GM21390 (cell line): ENCODE measurements around the gene CCNJL.
"Not testable (repeated sequence)": the region's sequence is repeated elsewhere in the genome, so short reads cannot be mapped to it uniquely, and the experiment has no call there.

ENCODE experiments used
- ATAC-seq: cut with Tn5 transposase; IDR thresholded peaks from one replicate; pipeline ENCODE4 v1.9.1; 2021; ENCODE audit not compliant: unreplicated experiment

The CCNJL gene, protein sequence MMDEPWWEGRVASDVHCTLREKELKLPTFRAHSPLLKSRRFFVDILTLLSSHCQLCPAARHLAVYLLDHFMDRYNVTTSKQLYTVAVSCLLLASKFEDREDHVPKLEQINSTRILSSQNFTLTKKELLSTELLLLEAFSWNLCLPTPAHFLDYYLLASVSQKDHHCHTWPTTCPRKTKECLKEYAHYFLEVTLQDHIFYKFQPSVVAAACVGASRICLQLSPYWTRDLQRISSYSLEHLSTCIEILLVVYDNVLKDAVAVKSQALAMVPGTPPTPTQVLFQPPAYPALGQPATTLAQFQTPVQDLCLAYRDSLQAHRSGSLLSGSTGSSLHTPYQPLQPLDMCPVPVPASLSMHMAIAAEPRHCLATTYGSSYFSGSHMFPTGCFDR

DNA sequence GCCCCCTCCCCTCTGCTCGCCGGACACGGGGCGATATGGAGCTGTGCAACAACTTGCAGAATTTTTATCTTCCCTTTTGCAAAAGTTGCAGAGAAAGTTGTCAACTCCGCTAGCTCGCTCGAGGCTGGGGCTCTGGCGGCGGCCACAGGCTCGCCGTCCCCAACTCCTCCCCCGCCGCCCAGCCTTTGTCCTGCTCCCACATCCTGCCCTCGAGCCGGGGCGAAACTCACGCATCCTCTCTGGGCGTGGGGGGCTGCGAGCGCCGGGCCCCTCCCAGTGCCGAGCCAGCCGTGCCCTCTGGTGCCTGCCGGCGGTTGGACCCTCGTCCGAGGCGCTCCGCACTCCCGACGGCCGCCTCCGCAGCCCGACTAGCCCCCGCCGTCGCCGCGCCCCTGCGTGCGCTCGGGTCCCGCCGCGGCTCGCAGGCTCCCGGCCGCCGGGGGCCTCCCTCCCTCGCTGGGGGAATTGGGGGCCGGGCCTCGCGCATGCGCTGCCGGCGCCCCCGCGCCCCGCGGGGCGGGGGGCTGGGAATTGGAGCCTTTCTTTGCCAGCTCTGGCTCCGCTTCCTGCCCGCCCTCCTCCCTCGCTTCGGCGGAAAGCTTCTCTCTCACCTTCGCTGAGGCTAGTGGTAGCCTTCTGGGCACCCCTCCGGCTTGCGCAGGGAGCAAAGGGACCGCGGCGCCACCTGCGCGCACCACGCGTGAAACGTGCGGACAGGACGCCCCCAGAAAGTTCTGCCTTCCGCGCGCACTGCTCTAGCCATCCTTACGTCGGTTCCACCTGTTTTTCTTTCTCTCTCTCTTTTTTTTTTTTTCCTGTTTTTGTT is at the start of gene CCNJL:
Gene CCNJL (minus strand): TSS at position 431 of the 826 bp plus-strand sequence. CDS start 641 bp downstream, outside the sequence.
- ATAC-seq, result peak; percentile 73

DNA sequence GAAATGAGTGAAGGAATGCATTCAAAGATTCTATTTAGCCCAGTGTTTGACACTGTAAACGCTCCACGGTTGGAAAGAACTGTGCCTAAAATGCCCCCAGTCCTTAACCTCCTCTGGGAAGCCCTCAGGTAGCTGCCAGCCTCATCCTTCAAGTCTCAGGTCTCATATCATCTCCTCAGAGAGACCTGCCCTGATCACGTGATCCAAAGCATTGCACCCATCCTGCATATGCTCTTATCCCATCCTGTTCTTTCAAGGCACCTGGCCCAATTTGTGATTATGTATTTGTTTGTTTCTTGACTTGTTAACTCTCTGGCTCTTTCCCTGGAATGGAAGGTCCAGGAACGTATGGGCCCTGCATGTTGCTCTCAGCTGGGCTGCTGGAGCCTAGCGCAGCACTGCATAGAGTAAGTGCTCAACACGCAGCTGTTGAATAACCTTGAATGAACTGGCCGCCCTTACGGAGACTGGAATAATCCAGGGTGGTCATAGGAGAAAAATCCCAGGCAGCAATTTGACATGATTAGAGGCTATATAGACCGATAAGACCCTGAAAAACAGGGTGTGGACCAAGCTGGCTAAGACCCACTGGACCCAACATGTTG is 49.4 kb upstream of the CCNJL start:
- no peak for ATAC-seq

DNA sequence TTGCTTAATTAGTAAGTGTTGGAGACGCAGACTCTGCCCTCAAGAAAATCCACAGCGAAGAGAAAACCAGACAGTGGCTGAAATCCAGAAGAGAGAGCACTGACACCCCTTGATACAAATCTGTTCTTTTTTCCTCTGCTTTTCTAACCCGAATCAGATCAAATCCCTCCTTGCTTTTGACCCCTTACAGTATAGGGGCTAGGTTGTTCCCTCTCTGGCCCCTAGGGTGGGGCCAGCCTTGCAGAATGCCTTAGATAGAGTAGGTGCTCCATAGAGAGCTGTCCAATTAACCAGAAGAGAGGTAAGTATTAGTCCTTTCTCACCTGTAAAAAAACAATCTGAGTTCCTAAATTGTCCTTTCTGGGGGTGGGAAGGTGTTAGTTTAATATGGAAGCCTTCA is 47.9 kb upstream of the CCNJL start:
- no peak for ATAC-seq

DNA sequence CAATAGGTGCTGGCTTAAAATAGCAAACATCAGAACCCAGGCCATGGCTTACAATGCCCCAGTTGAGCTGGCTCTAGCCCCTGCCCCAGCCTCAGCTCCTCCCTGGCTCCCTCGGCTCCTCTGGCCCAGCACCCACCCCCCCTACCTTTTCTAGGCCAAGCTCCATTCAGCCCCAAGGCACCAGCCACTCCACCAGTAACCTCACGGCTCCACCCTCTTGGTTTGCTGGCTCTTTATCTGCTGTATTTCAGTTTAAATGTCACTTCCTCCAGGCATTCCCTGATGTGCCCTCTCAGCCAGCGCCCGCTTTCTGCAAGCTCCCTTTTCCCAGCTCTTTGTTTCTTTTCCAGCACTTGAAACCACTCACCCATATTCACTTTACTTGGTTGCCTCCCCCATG is 47.5 kb upstream of the CCNJL start:
- no peak for ATAC-seq

DNA sequence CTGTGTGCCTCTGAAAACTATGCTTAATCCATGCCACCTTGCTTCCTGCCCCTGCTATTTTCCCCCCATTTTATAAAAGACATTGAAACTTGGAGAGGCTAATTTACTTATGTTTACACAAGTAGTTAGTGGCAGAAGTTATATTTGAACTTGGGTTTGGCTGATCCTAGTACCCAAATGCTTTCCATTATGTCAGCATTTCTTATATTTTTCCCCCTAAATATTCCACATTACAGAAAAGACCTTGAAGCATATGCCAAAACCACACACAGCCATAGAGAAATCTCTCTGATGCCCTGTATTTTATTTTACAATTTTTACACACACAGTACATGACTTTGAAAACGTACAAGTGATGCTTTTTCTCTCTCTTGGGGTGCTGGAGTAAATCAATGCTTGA is 46.9 kb upstream of the CCNJL start:
- no peak for ATAC-seq

DNA sequence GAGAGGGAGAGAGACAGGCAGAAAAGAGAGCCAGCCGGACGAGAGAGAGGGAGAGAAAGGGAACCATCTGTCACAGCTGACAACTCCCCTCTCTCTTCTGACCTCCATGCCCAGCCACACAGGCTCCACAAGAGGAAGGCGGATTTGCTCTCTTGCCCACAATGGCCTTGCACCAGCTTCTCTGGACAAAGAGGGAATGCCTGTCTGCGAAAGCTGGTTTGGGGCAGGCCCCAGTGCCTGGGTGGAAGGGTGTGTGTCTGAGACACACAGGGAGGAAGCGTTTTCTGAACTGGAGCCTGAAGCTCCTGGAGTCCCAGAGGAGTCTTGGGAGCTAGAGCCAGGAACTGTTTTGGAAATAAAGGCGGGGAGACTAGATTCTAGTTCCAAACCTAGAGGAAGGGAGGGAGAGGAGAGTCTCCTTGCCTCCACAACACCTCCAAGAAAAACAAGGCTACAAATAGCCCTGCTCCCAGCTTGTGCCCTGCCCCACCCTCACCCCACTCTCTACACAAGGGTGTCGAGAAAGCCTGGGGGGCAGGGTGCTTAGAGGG is 45.6 kb upstream of the CCNJL start:
- ATAC-seq, result no peak

DNA sequence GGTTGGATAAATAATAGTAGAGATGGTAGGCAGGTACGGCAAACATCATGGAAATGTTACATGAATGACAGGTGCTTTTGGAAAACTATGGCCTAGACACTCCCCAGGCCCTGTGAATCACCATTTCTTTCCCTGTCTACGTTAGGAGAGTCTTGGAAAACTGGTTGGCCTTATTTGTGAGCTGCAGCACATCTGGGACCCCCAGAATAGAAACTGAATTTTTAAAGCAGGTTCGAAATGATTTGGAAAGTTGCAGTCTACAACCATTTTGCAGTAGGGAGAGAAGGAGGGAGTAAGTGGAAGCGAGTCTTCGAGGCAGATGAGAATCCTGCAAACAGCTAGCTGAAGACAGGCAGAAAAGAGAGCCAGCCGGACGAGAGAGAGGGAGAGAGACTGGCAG is 45.0 kb upstream of the CCNJL start:
- ATAC-seq, result no peak

DNA sequence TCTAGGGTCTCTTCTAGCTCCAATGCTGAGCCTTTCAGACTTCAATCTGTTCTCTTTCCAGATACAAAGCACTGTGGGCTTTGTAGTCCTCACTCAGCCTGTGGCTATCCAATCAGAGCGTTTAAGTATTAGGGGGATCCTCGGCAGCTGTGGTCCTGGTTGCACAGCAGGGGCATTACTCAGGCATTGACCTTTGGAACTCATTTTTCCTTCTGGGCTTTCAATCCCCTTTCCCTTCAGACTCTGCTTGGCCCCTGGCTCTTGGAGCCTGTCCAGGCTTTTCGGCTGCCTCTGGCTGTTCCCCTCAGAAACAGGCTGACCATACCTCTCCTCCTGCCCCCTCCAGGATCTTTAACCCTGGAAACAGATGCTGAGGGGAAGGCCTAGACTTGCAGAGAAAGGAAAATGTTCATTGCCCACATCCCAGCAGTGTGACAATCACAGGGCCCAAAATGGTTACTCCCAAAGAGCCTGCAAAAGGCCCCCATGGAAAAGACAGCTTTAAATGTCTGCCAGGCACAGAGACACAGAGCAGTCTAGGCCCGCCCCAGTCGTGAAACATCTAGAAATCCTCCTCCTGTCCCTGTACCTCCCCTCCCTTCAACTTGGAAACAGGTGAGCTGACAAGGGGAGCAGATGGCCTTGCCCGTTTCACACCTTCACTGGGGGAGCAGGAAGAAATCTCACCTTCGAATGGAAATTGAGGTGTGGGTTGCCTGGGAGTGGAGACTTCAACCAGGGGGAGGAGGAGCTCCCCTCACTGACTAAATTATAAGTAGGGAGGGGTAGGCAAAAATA is 44.4 kb upstream of the CCNJL start:
- no peak for ATAC-seq

DNA sequence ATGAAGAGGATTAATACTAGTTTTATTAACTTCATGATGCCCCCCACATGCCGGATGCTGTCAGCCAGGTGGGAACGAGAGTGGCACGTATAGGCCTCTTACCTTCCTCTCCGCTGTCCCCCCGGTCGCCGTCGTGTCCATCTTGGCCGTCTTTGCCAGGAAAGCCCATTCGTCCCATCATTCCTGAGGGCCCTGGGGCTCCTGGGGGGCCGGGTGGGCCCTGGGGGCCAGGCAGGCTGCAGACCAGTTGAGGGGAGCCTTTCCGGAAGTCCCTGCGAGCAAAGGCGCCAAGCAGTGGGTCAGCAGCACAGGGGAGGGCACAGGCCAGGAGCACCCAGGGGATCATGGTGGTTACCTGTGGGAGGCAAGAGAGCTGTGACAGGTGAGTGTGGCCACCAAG is 42.3 kb upstream of the CCNJL start:
- no peak for ATAC-seq

DNA sequence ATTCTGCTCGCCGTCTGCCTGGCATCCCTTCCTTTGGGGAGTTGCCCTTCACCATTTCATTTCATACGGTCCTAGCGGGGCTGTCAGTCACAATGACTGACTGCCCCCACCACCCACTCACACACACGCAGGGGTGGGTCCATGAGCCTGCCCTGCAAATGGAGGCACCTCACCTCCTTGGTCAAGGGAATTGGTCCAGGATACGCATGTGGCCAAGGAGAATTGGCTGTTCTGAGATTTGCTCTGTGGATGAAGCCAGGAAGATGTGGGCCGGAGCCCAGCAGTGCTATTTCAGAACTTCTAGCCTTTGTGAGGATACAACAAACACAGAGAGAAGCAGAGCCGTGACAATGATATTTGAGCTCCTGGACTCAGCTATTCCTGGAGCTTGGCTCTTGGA is 41.0 kb upstream of the CCNJL start:
- no peak for ATAC-seq

DNA sequence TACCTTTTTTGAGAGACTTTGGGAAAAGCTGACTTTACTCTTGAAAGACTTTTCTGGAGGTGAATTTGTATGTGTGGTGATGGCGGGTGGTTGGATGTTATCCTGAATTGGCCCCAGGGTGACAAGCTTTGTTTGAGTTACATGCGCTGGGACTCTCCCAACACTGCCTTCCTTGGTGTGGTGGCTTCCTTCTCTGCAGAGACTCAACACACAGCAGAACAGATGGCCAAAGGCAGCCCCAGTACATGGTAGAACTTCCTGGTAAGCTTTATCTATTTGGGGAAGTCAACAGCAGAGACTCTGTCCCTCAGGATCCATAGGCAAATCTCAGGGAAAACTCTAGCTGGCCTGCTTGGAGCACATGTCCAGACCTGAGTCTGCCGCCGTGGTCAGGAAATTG is 39.9 kb upstream of the CCNJL start:
- no peak for ATAC-seq

DNA sequence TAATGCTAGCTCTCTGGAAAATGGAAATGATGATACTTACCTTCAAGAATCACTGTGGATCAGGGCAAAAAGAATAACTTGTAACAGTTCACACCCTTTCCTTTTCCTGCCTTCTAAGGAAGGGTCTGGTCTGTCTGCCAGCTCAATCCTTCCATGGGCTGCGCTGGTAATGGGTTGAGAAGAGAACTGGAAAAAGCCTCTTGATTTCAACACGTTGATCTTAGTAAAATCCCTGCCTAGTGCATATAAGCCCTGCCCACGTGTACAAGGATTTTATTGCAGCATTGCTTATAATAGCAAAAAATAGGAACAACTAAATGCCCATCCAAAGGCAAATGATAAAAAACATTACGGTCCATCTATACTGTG is 37.6 kb upstream of the CCNJL start:
- ATAC-seq, result no peak

DNA sequence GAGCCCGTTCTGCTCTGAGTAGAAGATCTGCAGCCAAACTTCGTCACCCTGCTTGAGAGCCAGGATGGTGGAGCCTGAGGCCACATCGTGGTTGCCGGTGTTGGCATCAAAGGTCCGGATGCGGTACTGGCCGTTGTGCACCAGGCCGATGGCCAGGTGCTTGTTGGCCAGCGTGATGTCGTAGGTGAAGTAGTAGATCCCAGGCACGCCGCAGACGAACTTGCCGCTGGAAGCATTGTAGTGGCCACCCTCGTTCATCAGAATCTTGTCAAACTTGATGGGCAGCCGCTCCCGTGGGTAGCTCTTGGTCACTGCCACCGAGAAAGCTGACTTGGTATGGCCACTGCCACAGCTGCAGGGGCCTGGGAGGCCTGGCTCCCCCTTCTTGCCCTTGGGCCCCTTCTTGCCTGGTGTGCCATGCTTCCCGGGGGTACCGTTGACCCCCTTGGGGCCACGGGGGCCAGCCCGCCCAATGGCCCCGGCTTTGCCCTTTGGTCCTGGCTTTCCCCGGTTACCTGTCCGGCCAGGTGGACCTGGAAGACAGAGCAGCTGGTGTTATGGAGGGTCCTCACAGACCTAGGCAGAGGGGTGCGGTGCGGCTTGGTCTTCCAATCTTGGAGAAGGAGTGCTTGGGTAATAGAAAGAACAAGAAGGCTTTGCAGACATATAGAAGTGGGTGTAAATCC is 37.0 kb upstream of the CCNJL start:
- ATAC-seq, result no peak

DNA sequence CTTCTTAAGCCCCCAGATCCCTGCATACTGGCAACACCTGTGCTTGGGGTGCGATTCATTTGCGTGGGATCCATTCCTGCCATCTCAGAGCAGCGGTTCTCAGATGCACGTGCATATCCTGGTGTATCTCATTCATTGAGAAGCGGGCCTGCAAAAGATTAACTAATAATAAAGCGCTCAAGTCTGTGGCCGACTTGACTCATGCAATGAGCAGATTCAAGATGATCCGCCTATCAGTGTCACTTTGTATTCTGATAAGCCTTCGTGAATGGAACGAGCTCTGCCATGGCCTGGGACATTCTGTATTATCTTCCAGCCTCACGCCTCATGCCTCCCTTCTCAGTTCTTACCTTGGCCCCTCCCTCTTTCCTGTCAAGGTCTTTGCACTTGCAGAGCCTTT is 35.7 kb upstream of the CCNJL start:
- ATAC-seq, result no peak

DNA sequence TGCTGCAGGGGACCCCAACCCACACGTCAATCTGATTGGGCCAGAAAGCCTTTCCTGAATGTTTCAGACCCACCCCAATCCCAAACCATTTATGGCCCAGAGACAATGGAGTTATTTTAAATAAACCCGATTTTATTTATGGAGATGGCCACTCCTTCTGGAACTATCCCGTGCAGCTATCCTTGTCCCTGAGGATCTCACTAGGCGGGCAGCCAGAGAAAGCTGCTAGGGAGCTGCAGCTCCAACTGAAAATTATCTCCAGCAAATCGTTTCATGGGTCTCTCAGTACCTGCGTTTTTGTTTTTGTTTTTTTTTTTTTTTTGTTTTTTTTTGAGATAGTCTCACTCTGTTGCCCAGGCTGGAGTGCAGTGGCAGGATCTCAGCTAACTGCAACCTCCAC is 35.1 kb upstream of the CCNJL start:
- no peak for ATAC-seq

DNA sequence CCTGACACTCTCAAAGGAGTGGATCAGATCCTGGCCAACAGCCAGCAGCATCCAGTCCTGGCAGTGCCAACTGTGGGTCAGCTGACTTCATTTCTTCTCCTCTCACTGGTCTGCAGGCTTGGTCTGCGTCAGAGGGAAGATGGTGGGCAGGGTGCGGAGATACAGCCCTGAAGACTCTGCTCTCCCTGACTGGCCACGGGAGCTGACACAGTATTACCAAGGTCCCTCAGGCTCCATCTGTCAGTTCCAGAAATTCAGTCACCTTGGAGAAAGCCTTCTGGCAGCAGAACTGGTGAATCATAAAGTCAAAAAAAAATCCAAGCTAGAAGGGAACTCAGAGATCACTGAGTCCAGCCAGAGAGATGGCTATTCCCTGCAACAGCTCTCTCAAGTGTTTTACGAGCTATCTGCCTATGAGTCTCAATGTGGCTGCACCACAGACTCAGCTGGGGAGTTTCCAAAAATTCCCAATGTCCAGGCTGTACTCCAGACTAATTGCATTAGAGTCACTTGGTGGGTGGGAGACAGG is 30.1 kb upstream of the CCNJL start:
- no peak for ATAC-seq

DNA sequence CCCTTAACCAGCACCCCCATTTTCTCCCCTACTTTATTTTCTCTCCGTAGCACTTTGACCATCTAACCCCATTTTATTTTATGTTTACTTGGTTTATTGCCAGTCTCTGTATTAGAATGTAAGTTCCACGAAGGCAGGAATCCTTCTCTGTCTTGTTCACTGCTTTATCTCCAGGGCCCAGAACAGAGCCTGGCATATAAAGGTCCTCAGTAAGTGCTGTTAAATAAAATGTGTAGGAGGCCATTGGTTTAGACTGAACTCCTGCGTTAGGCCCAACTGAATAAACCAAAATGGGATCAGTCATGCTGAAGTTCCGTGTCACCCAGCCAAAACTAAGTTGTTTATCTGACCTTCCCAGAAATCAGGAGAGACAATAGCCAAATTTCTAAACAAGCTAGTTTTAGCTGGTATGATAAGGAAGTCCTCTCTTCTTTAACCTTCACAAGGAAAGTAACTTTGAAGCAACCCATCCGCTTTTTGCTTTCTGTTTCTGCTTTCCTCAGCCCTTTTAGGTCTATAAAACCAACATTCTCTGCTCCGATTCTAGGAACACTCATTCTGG is 29.0 kb upstream of the CCNJL start:
- no peak for ATAC-seq

DNA sequence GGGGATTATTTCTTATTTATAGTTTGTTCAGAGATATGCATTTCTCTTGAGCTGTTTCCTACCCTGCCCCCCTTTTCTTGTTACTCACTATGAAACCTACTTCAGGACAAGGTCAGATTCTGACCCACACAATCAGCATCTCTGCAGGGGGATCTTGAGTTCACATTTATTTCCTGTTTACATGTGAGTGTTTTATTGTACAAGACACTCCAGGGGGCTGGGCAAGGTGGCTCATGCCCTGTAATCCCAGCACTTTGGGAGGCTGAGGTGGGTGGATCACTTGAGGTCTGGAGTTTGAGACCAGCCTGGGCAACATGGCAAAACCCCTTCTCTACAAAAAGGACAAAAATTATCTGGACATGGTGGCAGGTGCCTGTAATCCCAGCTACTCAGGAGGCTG is 28.1 kb upstream of the CCNJL start:
- ATAC-seq, result not testable (repeated sequence)

DNA sequence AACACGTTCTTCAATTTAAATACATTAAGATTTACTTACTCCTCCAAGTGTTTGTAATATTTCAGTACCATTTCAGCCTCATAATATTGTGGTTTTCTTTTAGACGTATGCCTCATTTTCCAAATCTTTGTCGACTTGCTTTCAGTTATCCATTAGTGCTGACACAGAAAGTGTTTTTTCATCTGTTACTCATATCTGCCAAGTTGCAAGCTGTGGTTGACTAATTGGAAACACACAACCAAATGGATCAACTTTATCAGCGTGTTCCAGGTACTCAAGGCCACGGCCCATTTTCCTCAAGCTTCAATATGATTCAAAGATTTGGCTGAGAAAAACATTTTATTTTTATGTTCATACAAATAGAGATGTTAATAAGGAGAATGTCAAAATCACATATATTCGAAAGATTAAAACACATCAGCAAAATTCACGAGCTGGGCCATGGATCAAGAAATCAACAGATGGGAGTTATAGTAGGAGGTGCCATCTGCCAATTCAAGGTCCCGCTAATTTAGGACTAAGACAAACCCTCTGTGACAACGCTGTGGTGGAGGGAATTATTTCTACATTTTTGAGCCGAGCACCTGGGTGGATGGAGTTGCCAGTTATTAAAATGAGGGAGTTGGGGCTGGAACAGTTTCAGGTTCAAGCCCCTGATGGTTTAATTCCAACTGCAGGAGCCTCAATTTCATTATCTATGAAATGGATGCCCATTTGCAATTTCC is 27.2 kb upstream of the CCNJL start:
- ATAC-seq, result no peak
